ENCODE measurements around the gene DNAJB7. TPM values are rescaled to one million over a fixed set of nuclear protein-coding genes. Genes with fewer than 3 reads are reported as not detected.
A peak's percentile ranks its signal among the peaks of the same experiment; 100 is the strongest.

DNAJB7 gene
- total RNA-seq (not detected), polyA plus RNA-seq (under 1 TPM in 3 of 4 donors, not detected in 1; 0.20 to 0.23 (median 0.22) TPM)

DNA sequence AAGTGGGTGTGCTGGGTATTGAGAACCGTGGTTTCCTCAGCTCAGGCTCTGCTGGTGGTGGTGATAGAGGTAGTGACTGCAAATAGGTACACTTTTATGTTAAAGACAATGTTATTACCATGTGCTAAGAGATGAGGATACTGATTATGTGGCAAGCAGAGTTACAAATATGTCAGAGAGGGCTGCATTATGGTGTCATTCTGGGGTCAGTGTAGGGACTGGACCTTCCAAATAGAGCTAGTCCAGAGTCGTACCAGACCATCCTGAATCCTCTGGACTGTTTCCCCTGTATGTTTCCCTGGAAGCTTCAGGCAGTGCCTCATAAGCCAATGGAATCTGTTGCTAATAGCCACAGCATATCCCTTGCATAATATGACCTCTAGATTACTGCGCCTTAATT, at the start of gene DNAJB7:
Gene DNAJB7, minus strand, starts transcription at position 101 of the 400 bp plus-strand sequence. CDS start 119 bp downstream, outside the sequence.
- Histone ChIP-seq H3K27ac (ENCODE audit: insufficient read depth, low read length, poor library complexity, severe bottlenecking) (no peak within 1 kb of the TSS), H3K4me3 (ENCODE audit: low read depth, low read length) (no peak within 1 kb of the TSS), H3K27me3 (ENCODE audit: control insufficient read depth, insufficient read depth, low read length) (no peaks in the 10 kb centered on the region), H3K36me3 (ENCODE audit: control insufficient read depth, insufficient read depth, low read length) (peaks cover 4% of the 10 kb centered on the region), H3K9me3 (ENCODE audit: control insufficient read depth in 2 of 2, low read length in 2 of 2) (no peaks in the 10 kb centered on the region), H3K4me1 (ENCODE audit: control insufficient read depth, insufficient read depth, low read length, poor library complexity, severe bottlenecking) (peaks cover 10% of the 10 kb centered on the region)
- H3K27ac Mint-ChIP-seq = peak within 1 kb of the TSS; percentile 28 to 77 (median 52)
- H3K9me3 Mint-ChIP-seq = no peaks in the 10 kb centered on the region
- ATAC-seq (ENCODE audit: low read depth in 2 of 2) (no peak), DNase-seq (no peak)
- peaks cover 27 to 59% (median 32%) of the 10 kb centered on the region in 4 donors for H3K4me1 Mint-ChIP-seq
- peaks cover 5% of the 10 kb centered on the region for H3K36me3 Mint-ChIP-seq
- peak within 1 kb of the TSS in 2 of 4 donors; percentile 5 to 11 for H3K4me3 Mint-ChIP-seq
- H3K27me3 Mint-ChIP-seq = peaks cover 4% of the 10 kb centered on the region

- Mint-ChIP-seq H3K4me3 (no peak overlapping the region), H3K9me3 (no peaks in the 10 kb centered on the region), H3K4me1 (peaks cover 0 to 4% (median 1%) of the 10 kb centered on the region in 4 donors), H3K27ac (no peak overlapping the region), H3K27me3 (no peaks in the 10 kb centered on the region), H3K36me3 (peaks cover 22% of the 10 kb centered on the region)
- H3K27me3 ChIP-seq (ENCODE audit: control insufficient read depth, insufficient read depth, low read length) = no peaks in the 10 kb centered on the region
- ATAC-seq (ENCODE audit: low read depth in 2 of 2) (no peak), DNase-seq (no peak)
- no peaks in the 10 kb centered on the region for H3K9me3 ChIP-seq (ENCODE audit: control insufficient read depth in 2 of 2, low read length in 2 of 2)
- peaks cover 17% of the 10 kb centered on the region for H3K36me3 ChIP-seq (ENCODE audit: control insufficient read depth, insufficient read depth, low read length)
- H3K4me3 ChIP-seq (ENCODE audit: low read depth, low read length) = no peak overlapping the region
- no peaks in the 10 kb centered on the region for H3K4me1 ChIP-seq (ENCODE audit: control insufficient read depth, insufficient read depth, low read length, poor library complexity, severe bottlenecking)
- H3K27ac ChIP-seq (ENCODE audit: insufficient read depth, low read length, poor library complexity, severe bottlenecking) = no peak overlapping the region
These were observed 47.0 kb upstream of the DNAJB7 start for GRCh38 chr22:40908895-40909294.

- Mint-ChIP-seq H3K4me3 (no peak overlapping the region), H3K27me3 (no peaks in the 10 kb centered on the region), H3K9me3 (no peaks in the 10 kb centered on the region), H3K27ac (no peak overlapping the region), H3K36me3 (peaks cover 15% of the 10 kb centered on the region), H3K4me1 (peaks cover 2 to 7% (median 6%) of the 10 kb centered on the region in 4 donors)
- Histone ChIP-seq H3K27me3 (ENCODE audit: control insufficient read depth, insufficient read depth, low read length) (no peaks in the 10 kb centered on the region), H3K36me3 (ENCODE audit: control insufficient read depth, insufficient read depth, low read length) (peaks cover 3% of the 10 kb centered on the region), H3K4me1 (ENCODE audit: control insufficient read depth, insufficient read depth, low read length, poor library complexity, severe bottlenecking) (peaks cover 2% of the 10 kb centered on the region), H3K27ac (ENCODE audit: insufficient read depth, low read length, poor library complexity, severe bottlenecking) (no peak overlapping the region), H3K9me3 (ENCODE audit: control insufficient read depth in 2 of 2, low read length in 2 of 2) (no peaks in the 10 kb centered on the region), H3K4me3 (ENCODE audit: low read depth, low read length) (no peak overlapping the region)
- no peak for DNase-seq
- ATAC-seq (ENCODE audit: low read depth in 2 of 2) = no peak
These were observed 42.2 kb upstream of the DNAJB7 start for GRCh38 chr22:40904101-40904500.

GRCh38 chr22:40898850-40899357, 37.0 kb upstream of the DNAJB7 start:
- H3K9me3 ChIP-seq (ENCODE audit: control insufficient read depth in 2 of 2, low read length in 2 of 2) = no peaks in the 10 kb centered on the region
- Mint-ChIP-seq H3K4me3 (no peak overlapping the region), H3K27ac (peak overlapping the region in 2 of 3 donors; percentile 48 to 78), H3K36me3 (peaks cover 10% of the 10 kb centered on the region), H3K4me1 (peaks cover 5 to 12% (median 8%) of the 10 kb centered on the region in 4 donors), H3K9me3 (no peaks in the 10 kb centered on the region), H3K27me3 (no peaks in the 10 kb centered on the region)
- peaks cover 8% of the 10 kb centered on the region for H3K4me1 ChIP-seq (ENCODE audit: control insufficient read depth, insufficient read depth, low read length, poor library complexity, severe bottlenecking)
- no peaks in the 10 kb centered on the region for H3K27me3 ChIP-seq (ENCODE audit: control insufficient read depth, insufficient read depth, low read length)
- H3K36me3 ChIP-seq (ENCODE audit: control insufficient read depth, insufficient read depth, low read length) = peaks cover 3% of the 10 kb centered on the region
- peak overlapping the region; percentile 55 for H3K4me3 ChIP-seq (ENCODE audit: low read depth, low read length)
- no peak overlapping the region for H3K27ac ChIP-seq (ENCODE audit: insufficient read depth, low read length, poor library complexity, severe bottlenecking)
- ATAC-seq (ENCODE audit: low read depth in 2 of 2) (peak; percentile 60 to 64), DNase-seq (peak in 2 of 3 donors; percentile 57 to 80)

GRCh38 chr22:40894417-40894816, 32.5 kb upstream of the DNAJB7 start:
- no peak overlapping the region for H3K27ac ChIP-seq (ENCODE audit: insufficient read depth, low read length, poor library complexity, severe bottlenecking)
- H3K27me3 Mint-ChIP-seq = no peaks in the 10 kb centered on the region
- no peaks in the 10 kb centered on the region for H3K27me3 ChIP-seq (ENCODE audit: control insufficient read depth, insufficient read depth, low read length)
- ATAC-seq (ENCODE audit: low read depth in 2 of 2) = no peak
- H3K36me3 Mint-ChIP-seq = peaks cover 14% of the 10 kb centered on the region
- H3K4me3 ChIP-seq (ENCODE audit: low read depth, low read length) = no peak overlapping the region
- no peaks in the 10 kb centered on the region for H3K9me3 ChIP-seq (ENCODE audit: control insufficient read depth in 2 of 2, low read length in 2 of 2)
- peaks cover 7% of the 10 kb centered on the region for H3K36me3 ChIP-seq (ENCODE audit: control insufficient read depth, insufficient read depth, low read length)
- no peak overlapping the region for H3K4me3 Mint-ChIP-seq
- H3K4me1 ChIP-seq (ENCODE audit: control insufficient read depth, insufficient read depth, low read length, poor library complexity, severe bottlenecking) = peaks cover 8% of the 10 kb centered on the region
- no peak for DNase-seq
- peaks cover 5 to 8% (median 6%) of the 10 kb centered on the region in 4 donors for H3K4me1 Mint-ChIP-seq
- H3K9me3 Mint-ChIP-seq = no peaks in the 10 kb centered on the region
- no peak overlapping the region for H3K27ac Mint-ChIP-seq

GRCh38 chr22:40890881-40891280, 29.0 kb upstream of the DNAJB7 start:
- Histone ChIP-seq H3K36me3 (ENCODE audit: control insufficient read depth, insufficient read depth, low read length) (peaks cover 29% of the 10 kb centered on the region), H3K4me1 (ENCODE audit: control insufficient read depth, insufficient read depth, low read length, poor library complexity, severe bottlenecking) (no peaks in the 10 kb centered on the region), H3K4me3 (ENCODE audit: low read depth, low read length) (no peak overlapping the region), H3K27ac (ENCODE audit: insufficient read depth, low read length, poor library complexity, severe bottlenecking) (no peak overlapping the region), H3K9me3 (ENCODE audit: control insufficient read depth in 2 of 2, low read length in 2 of 2) (no peaks in the 10 kb centered on the region), H3K27me3 (ENCODE audit: control insufficient read depth, insufficient read depth, low read length) (no peaks in the 10 kb centered on the region)
- ATAC-seq (ENCODE audit: low read depth in 2 of 2) (no peak), DNase-seq (no peak)
- no peak overlapping the region for H3K27ac Mint-ChIP-seq
- H3K36me3 Mint-ChIP-seq = peaks cover 40% of the 10 kb centered on the region
- H3K4me3 Mint-ChIP-seq = no peak overlapping the region
- no peaks in the 10 kb centered on the region for H3K4me1 Mint-ChIP-seq
- no peaks in the 10 kb centered on the region for H3K27me3 Mint-ChIP-seq
- no peaks in the 10 kb centered on the region for H3K9me3 Mint-ChIP-seq

GRCh38 chr22:40889116-40889515, 27.2 kb upstream of the DNAJB7 start:
- H3K4me3 ChIP-seq (ENCODE audit: low read depth, low read length) = no peak overlapping the region
- no peak overlapping the region for H3K4me3 Mint-ChIP-seq
- H3K36me3 ChIP-seq (ENCODE audit: control insufficient read depth, insufficient read depth, low read length) = peaks cover 29% of the 10 kb centered on the region
- no peaks in the 10 kb centered on the region for H3K9me3 Mint-ChIP-seq
- ATAC-seq (ENCODE audit: low read depth in 2 of 2) (no peak), DNase-seq (no peak)
- no peaks in the 10 kb centered on the region for H3K9me3 ChIP-seq (ENCODE audit: control insufficient read depth in 2 of 2, low read length in 2 of 2)
- H3K27me3 ChIP-seq (ENCODE audit: control insufficient read depth, insufficient read depth, low read length) = no peaks in the 10 kb centered on the region
- H3K27ac ChIP-seq (ENCODE audit: insufficient read depth, low read length, poor library complexity, severe bottlenecking) = no peak overlapping the region
- H3K27me3 Mint-ChIP-seq = no peaks in the 10 kb centered on the region
- no peaks in the 10 kb centered on the region for H3K4me1 Mint-ChIP-seq
- no peaks in the 10 kb centered on the region for H3K4me1 ChIP-seq (ENCODE audit: control insufficient read depth, insufficient read depth, low read length, poor library complexity, severe bottlenecking)
- H3K36me3 Mint-ChIP-seq = peaks cover 36% of the 10 kb centered on the region
- no peak overlapping the region for H3K27ac Mint-ChIP-seq

DNA sequence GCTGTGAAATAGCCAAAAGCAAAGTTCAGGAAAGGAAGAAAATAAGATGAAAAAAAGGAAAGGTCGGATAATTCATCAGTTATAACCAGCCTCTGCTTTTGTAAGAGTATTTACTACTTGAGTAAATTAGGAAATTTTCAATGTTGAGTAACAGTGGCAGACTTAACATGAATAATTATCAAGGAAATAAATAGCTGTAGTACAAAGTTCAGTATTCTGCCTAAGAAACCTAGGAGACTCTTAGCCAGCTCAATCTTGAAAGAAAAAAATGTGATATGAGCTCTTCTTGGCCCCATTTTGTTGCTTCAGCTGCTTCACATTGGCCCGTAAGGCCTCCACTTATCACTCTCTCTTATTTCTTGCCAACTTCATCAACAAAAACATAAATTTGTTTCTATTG, 17.0 kb upstream of the DNAJB7 start:
- H3K27me3 Mint-ChIP-seq = no peaks in the 10 kb centered on the region
- Histone ChIP-seq H3K36me3 (ENCODE audit: control insufficient read depth, insufficient read depth, low read length) (peaks cover 22% of the 10 kb centered on the region), H3K27ac (ENCODE audit: insufficient read depth, low read length, poor library complexity, severe bottlenecking) (no peak overlapping the region), H3K27me3 (ENCODE audit: control insufficient read depth, insufficient read depth, low read length) (no peaks in the 10 kb centered on the region), H3K9me3 (ENCODE audit: control insufficient read depth in 2 of 2, low read length in 2 of 2) (no peaks in the 10 kb centered on the region), H3K4me1 (ENCODE audit: control insufficient read depth, insufficient read depth, low read length, poor library complexity, severe bottlenecking) (no peaks in the 10 kb centered on the region), H3K4me3 (ENCODE audit: low read depth, low read length) (no peak overlapping the region)
- peaks cover 0 to 4% (median 0%) of the 10 kb centered on the region in 4 donors for H3K4me1 Mint-ChIP-seq
- ATAC-seq (ENCODE audit: low read depth in 2 of 2) = no peak
- H3K27ac Mint-ChIP-seq = no peak overlapping the region
- no peak for DNase-seq
- H3K9me3 Mint-ChIP-seq = no peaks in the 10 kb centered on the region
- no peak overlapping the region for H3K4me3 Mint-ChIP-seq
- H3K36me3 Mint-ChIP-seq = peaks cover 13% of the 10 kb centered on the region

Data from CD4-positive, CD25-positive, alpha-beta regulatory T cell (primary cell).